Measurements from ENCODE around the gene PLCB1. TPM values are rescaled to one million over a fixed set of nuclear protein-coding genes. Genes with fewer than 3 reads are reported as not detected.

Gene PLCB1
- total RNA-seq, 1 experiment from 2014 or later: 6.8 TPM

DNA sequence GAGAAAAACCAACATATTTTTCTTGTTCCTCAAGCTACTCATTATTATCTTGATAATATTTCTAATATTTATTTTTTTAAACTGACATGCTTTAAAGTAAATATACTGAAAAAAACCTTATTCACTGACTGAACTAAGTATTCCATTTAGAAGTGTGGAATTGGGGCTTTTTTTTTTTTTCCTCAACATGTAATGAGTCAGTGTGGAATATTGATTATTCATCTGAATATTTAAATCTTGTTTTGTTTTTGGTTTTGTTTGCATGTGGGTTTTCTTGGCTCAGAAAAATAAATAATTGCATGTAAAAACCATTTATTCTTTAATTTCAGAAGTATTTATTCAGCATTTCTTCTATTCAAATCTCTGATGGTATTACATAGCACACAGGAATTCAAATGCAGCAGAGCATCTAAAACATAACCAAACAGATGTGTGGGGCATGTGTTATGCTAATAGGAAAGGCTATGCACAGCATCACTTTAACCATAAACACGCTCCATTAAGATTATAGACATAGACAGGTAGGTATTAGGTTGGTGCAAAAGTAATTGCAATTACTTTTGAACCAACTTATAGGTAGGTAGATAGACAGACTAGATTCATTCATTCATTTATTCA is 166.5 kb downstream of the PLCB1 start:
- POLR2A ChIA-PET (ENCODE audit: low non-redundant PET): no interaction called here
- Histone ChIP-seq H3K4me1 (ENCODE audit: insufficient read depth, low read length, poor library complexity, severe bottlenecking) (no peaks in the 10 kb centered on the region), H3K27me3 (replicated peaks; ENCODE audit: insufficient read depth, low read depth, low read length, poor library complexity) (no peaks in the 10 kb centered on the region), H3K4me3 (ENCODE audit: low read depth, low read length, poor library complexity, severe bottlenecking) (no peak overlapping the region), H3K36me3 (ENCODE audit: insufficient read depth, low read length, poor library complexity, severe bottlenecking) (no peaks in the 10 kb centered on the region), H3K9me3 (ENCODE audit: low read depth, low read length, poor library complexity, severe bottlenecking) (no peaks in the 10 kb centered on the region), H3K27ac (ENCODE audit: low read depth, low read length, poor library complexity, severe bottlenecking) (no peak overlapping the region)
- CTCF ChIA-PET: no interaction called here
- TF ChIP-seq, protein P1, sequence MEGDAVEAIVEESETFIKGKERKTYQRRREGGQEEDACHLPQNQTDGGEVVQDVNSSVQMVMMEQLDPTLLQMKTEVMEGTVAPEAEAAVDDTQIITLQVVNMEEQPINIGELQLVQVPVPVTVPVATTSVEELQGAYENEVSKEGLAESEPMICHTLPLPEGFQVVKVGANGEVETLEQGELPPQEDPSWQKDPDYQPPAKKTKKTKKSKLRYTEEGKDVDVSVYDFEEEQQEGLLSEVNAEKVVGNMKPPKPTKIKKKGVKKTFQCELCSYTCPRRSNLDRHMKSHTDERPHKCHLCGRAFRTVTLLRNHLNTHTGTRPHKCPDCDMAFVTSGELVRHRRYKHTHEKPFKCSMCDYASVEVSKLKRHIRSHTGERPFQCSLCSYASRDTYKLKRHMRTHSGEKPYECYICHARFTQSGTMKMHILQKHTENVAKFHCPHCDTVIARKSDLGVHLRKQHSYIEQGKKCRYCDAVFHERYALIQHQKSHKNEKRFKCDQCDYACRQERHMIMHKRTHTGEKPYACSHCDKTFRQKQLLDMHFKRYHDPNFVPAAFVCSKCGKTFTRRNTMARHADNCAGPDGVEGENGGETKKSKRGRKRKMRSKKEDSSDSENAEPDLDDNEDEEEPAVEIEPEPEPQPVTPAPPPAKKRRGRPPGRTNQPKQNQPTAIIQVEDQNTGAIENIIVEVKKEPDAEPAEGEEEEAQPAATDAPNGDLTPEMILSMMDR (conservative IDR thresholded peaks at IDR 0.05; ENCODE audit: low read depth, low read length): no peak
- no peak for TF ChIP-seq EZH2 (IDR thresholded peaks at IDR 0.05; ENCODE audit: borderline replicate concordance, low read depth, low read length, poor library complexity, severe bottlenecking)
- no peak for DNase-seq (ENCODE audit: low spot score)
- BruUV-seq (replicated peaks): no TSS peak
- intact Hi-C loops (cut with micrococcal nuclease; ENCODE audit: unreplicated experiment): no loop called here

- ChIA-PET CTCF (no interaction called here), POLR2A (ENCODE audit: low non-redundant PET) (no interaction called here)
- no peak overlapping the region for H3K27ac ChIP-seq (ENCODE audit: low read depth, low read length, poor library complexity, severe bottlenecking)
- no peak overlapping the region for H3K4me3 ChIP-seq (ENCODE audit: low read depth, low read length, poor library complexity, severe bottlenecking)
- no peaks in the 10 kb centered on the region for H3K9me3 ChIP-seq (ENCODE audit: low read depth, low read length, poor library complexity, severe bottlenecking)
- TF ChIP-seq EZH2 (IDR thresholded peaks at IDR 0.05; ENCODE audit: borderline replicate concordance, low read depth, low read length, poor library complexity, severe bottlenecking): no peak
- TF ChIP-seq, protein P1 (conservative IDR thresholded peaks at IDR 0.05; ENCODE audit: low read depth, low read length): no peak
- H3K36me3 ChIP-seq (ENCODE audit: insufficient read depth, low read length, poor library complexity, severe bottlenecking): no peaks in the 10 kb centered on the region
- no peaks in the 10 kb centered on the region for H3K27me3 ChIP-seq (replicated peaks; ENCODE audit: insufficient read depth, low read depth, low read length, poor library complexity)
- no peaks in the 10 kb centered on the region for H3K4me1 ChIP-seq (ENCODE audit: insufficient read depth, low read length, poor library complexity, severe bottlenecking)
- no TSS peak for BruUV-seq (replicated peaks)
- no peak for DNase-seq (ENCODE audit: low spot score)
- intact Hi-C loops (cut with micrococcal nuclease; ENCODE audit: unreplicated experiment): no loop called here
Observed at GRCh38 chr20:8299921-8300320, 167.9 kb downstream of the PLCB1 start.

DNA sequence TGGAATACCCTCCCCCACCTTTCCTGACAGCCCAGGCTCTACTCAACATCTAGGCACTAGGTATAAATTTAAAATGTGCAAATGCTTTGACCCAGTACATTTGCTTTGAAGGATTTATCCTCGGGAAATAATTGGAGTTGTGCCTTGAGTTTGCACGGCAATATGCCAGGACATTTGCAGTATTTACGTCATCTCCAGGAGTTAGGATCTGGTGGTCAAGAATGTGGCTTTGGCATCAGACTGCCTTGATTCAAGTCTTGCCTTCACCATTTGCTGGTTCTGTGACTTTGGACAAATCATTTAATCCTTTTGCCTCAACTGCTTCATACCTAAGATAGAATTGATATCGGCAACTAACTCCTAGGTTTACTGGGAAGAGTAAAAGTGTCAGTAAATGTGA is 169.6 kb downstream of the PLCB1 start:
- intact Hi-C loops (cut with micrococcal nuclease; ENCODE audit: unreplicated experiment): no loop called here
- Histone ChIP-seq H3K4me3 (ENCODE audit: low read depth, low read length, poor library complexity, severe bottlenecking) (no peak overlapping the region), H3K9me3 (ENCODE audit: low read depth, low read length, poor library complexity, severe bottlenecking) (no peaks in the 10 kb centered on the region), H3K36me3 (ENCODE audit: insufficient read depth, low read length, poor library complexity, severe bottlenecking) (no peaks in the 10 kb centered on the region), H3K4me1 (ENCODE audit: insufficient read depth, low read length, poor library complexity, severe bottlenecking) (peaks cover 6% of the 10 kb centered on the region), H3K27ac (ENCODE audit: low read depth, low read length, poor library complexity, severe bottlenecking) (no peak overlapping the region), H3K27me3 (replicated peaks; ENCODE audit: insufficient read depth, low read depth, low read length, poor library complexity) (no peaks in the 10 kb centered on the region)
- no TSS peak for BruUV-seq (replicated peaks)
- CTCF ChIA-PET: no interaction called here
- TF ChIP-seq EZH2 (IDR thresholded peaks at IDR 0.05; ENCODE audit: borderline replicate concordance, low read depth, low read length, poor library complexity, severe bottlenecking): no peak
- TF ChIP-seq, protein P1 (conservative IDR thresholded peaks at IDR 0.05; ENCODE audit: low read depth, low read length): no peak
- POLR2A ChIA-PET (ENCODE audit: low non-redundant PET): no interaction called here
- DNase-seq (ENCODE audit: low spot score): no peak
